HG03457 (cell line): ENCODE measurements around the gene DCUN1D4.

Experiments
- ATAC-seq: cut with Tn5 transposase; IDR thresholded peaks from one replicate; pipeline ENCODE4 v1.9.1; 2021; ENCODE audit warnings: moderate number of reproducible peaks; ENCODE audit not compliant: unreplicated experiment

Gene DCUN1D4

GRCh38 chr4:51842554-51843308, at the start of gene DCUN1D4:
Gene DCUN1D4 (plus strand): TSS chr4:51843153. CDS start chr4:51843243, 90 bp downstream.
- ATAC-seq, result peak; percentile 94

GRCh38 chr4:51820443-51821234, 22.3 kb upstream of the DCUN1D4 start:
- no peak for ATAC-seq

GRCh38 chr4:51825341-51825740, 17.6 kb upstream of the DCUN1D4 start:
- no peak for ATAC-seq

DNA sequence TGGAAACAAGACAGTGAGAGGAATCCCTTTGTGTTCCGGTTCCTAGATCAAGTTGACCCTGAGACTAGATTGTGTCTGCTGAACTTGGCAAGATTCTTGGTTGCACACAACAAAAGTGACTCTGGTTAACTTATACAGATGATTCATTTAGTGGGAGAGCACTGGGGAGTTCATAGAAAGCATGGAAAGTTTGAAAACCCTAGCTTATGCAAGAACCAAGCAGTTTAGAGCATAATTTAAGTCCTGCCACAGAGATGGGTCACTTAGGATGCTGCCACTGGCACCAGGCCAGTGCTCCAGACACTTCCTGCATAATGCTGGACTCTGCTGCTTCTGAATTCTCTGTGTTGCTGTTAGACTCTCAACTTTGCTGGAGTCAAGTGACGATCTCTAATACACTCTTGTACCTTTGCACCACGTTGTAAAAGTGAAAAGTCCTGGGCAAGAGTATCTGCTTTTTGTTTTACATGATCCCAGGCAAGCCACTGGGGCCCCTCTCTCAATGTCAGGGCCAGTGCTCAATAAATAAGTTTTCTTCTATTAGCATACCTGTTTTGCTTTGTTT, 12.7 kb upstream of the DCUN1D4 start:
- no peak for ATAC-seq

DNA sequence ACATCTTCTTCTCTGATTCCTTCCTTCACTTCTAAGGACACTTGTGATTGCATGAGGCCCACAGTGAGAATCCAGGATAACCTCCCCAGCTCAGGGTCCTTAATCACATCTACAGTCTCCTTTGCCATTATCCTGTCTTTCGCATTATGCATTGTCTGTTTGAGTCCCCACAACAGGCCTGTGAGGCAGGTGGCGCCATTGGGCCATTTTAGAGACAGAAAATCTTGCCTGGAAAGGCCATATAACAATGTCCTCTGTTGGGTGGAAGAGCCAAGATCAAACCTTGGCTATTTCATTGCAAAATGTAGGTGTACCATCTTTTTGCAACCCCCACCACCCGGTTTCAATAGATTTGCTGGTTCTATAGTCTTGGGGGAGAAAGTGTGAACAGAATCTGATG, 11.8 kb upstream of the DCUN1D4 start:
- ATAC-seq, result peak; percentile 58

DNA sequence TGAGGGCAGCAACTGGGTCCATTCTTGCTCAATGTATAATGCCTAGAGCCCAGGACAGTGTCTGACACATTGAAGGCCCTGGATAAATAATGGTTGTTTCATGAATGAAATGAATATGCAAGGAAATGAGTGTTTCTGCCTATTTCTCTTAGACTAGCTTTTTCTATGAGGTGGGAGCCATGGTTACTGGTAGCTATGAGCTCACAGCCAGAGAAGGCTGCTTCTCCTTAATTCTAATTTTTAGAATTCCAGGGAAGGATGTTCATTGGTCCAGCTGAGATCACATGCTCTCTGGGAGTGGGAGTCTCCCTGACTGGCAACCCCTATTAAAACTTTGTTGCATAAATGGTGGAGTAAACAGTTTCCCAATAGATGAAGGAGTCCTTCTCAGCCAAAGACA, 9.7 kb upstream of the DCUN1D4 start:
- no peak for ATAC-seq

DNA sequence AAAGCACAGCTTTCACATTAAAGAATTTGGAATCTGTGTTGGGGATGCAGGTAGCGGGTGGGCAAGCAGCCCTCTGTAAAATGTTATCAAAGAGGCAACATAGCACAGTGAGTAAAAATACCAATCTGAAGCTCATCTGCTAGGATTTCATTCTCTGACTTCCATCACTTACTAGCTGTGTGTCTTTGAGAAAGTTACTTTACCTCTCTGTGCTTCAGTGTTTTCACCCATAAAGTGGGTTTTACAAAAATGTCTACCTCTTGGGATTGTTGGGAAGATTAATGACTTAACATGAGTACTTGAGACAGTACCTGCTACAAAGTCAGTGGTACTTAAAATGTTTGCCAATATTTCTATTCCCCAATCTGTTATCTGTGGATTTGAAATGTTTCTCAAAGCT, 7.9 kb upstream of the DCUN1D4 start:
- no peak for ATAC-seq

GRCh38 chr4:51835855-51836254, 7.1 kb upstream of the DCUN1D4 start:
- ATAC-seq, result no peak

DNA sequence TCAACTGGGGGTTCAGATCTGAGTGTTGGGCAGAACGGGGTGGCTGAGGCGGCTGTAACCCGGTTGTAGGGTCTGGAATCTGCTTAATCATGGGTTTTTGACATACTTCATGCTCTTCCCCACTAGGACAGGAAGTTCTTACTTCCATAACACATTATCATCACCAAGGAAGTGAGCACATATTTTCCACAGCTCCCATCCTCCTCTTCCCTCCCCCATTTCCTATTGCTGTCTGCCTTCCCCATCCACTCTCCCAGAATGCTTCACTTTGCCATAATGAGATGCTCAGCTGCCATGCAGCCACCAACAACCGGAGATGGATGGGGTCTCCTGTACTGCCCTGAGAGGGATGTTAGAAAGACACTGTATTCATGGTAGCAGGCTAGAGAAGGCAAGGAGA, 6.4 kb upstream of the DCUN1D4 start:
- ATAC-seq, result no peak

DNA sequence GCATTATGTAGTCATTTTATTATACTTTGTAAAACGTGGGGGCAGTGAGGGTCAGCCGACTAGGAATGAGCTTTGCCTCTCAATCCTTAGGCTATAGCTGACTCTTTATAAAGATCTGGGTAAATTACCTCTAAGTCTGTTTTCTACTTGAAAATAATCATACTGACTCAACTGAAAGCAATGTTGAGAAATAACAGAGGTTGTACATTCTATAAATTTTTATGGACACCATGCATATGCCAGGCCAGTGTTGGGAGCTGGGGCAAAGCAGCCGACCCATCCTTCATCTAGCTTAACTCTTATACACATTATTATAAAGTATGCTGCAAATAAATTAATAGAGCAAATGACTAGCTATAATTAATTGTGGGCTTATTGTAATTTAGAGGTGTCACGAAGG, 2.2 kb upstream of the DCUN1D4 start:
- no peak for ATAC-seq

DNA sequence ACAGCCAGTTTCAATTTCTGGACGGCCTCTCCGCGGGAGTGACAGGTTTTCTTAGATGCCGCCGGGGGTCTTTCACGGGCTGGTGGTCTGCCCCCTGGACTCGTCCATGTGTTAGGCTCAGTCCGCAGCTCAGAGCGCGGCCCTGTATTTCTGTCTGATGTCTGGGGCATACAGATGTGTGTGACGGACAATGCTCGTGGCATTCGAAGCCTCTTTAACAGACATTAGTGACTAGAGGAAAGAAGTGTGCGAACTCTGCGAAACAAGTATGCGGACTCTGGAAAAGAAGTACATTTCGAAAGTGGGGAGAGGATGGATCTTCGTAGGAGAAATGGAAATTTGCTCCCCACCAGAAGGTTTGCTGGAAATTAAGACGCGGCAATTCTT, 793 bp upstream of the DCUN1D4 start:
- ATAC-seq, result no peak

GRCh38 chr4:51843309-51844152, 578 bp downstream of the DCUN1D4 start:
- ATAC-seq, result no peak

GRCh38 chr4:51844153-51845054, 1.5 kb downstream of the DCUN1D4 start:
- ATAC-seq, result peak; percentile 44

- ATAC-seq, result no peak
Measured at GRCh38 chr4:51845055-51845426, 2.1 kb downstream of the DCUN1D4 start.

- no peak for ATAC-seq
Measured at GRCh38 chr4:51845711-51846110, 2.8 kb downstream of the DCUN1D4 start.

DNA sequence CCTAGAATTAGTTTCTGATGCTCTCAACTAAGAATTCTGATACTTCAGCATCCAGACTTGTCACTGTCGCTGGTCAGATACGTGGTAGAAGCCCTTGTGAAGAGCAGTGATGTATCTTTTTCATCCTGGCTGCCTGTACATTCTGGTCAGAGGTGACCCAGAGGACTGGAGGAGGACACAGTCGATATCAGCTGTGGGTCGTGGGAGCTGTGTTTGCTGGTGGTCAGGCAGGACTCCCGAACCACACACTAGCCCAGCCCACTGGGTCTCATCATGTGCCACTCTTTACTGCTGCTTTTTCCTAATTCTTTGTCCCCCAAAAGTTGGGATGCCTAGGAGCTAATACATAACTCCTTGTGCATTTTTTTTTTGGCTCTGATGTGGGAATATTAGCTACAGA, 6.5 kb downstream of the DCUN1D4 start:
- ATAC-seq, result no peak

DNA sequence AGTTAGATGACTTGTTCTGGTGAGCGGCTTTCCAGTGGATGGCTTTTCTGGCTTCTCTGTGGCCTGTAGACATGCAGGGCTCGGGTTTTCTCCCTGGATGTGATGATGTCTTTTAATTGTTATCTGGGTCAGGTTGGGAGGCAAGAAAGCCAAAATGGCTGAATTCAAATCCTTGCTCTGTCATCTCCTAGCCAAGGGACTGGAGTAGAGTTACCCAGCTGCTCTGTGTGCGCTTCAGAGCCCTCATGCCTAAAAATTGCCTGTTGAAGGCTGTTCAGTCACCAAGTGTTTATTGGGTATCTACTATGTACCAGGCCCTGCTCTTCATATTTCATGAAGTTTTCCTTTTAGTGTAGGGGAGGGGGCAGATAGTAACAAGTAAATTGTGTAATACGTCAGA, 7.3 kb downstream of the DCUN1D4 start:
- ATAC-seq, result no peak

- ATAC-seq, result no peak
Measured at GRCh38 chr4:51851090-51851936, 8.4 kb downstream of the DCUN1D4 start.

DNA sequence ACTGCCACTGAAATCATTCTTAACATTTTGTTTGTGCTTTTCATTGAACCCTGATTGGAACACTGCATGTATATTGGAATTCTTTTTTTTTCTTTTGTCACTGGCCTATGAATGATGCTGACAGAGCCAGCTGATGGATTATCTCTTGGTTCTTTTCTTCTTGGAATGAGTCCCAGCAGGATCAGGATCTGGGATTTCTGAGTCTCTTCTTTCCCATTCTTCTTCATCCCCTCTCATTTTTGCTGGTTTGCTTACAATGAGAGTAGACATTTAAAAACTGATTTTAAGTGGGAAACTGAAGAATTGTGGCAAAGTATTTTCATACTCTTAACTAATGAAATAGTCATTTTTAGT, 9.0 kb downstream of the DCUN1D4 start:
- no peak for ATAC-seq
